GM12801 (cell line): ENCODE data around the gene DOCK11.

Source experiments
- CTCF ChIP-seq: IDR thresholded peaks from one replicate; pipeline ENCODE4 v1.5.1; 2011; ENCODE audit warnings: control low read depth; ENCODE audit not compliant: insufficient read length; ENCODE audit errors: extremely low read depth

DOCK11 gene

GRCh38 chrX:118495061-118495921 lies at the start of gene DOCK11:
DOCK11 (plus strand) TSS chrX:118495815; CDS start chrX:118495972, 157 bp downstream.
- TF ChIP-seq CTCF = no peak

GRCh38 chrX:118448273-118448783 lies 47.3 kb upstream of the DOCK11 start:
- TF ChIP-seq CTCF = no peak

- no peak for TF ChIP-seq CTCF
Observed at GRCh38 chrX:118455013-118455412, 40.6 kb upstream of the DOCK11 start.

GRCh38 chrX:118459494-118459893 lies 36.1 kb upstream of the DOCK11 start:
- TF ChIP-seq CTCF = no peak

GRCh38 chrX:118464501-118464900 lies 31.1 kb upstream of the DOCK11 start:
- TF ChIP-seq CTCF = no peak

GRCh38 chrX:118468122-118468521 lies 27.5 kb upstream of the DOCK11 start:
- no peak for TF ChIP-seq CTCF

- TF ChIP-seq CTCF = no peak
Observed at GRCh38 chrX:118474586-118474985, 21.0 kb upstream of the DOCK11 start.
